GM18505 (cell line): ENCODE results near the gene RAC3.

Source experiments
- ATAC-seq: cut with Tn5 transposase; IDR thresholded peaks from one replicate; pipeline ENCODE4 v1.9.1; 2021; ENCODE audit not compliant: unreplicated experiment
- POLR2A ChIP-seq: IDR thresholded peaks from 4 replicates; pipeline ENCODE4 v1.6.1; 2011; ENCODE audit warnings: borderline replicate concordance; ENCODE audit not compliant: insufficient read depth, insufficient read length; ENCODE audit errors: extremely low read depth

RAC3 gene

GRCh38 chr17:82031303-82031884, at the start of gene RAC3:
Gene RAC3 (plus strand): TSS chr17:82031678. CDS start chr17:82031762, 84 bp downstream.
- no peak for ATAC-seq

GRCh38 chr17:81983011-81983638, 48.4 kb upstream of the RAC3 start:
- TF ChIP-seq POLR2A, result no peak
- no peak for ATAC-seq

More at GRCh38 chr17:82031303-82031884, at the start of gene RAC3:
- no peak for TF ChIP-seq POLR2A

GRCh38 chr17:81983639-81984373, 47.7 kb upstream of the RAC3 start:
- ATAC-seq, result no peak
- no peak for TF ChIP-seq POLR2A

- TF ChIP-seq POLR2A, result no peak
- no peak for ATAC-seq
Measured at GRCh38 chr17:81984773-81985410, 46.6 kb upstream of the RAC3 start.

- ATAC-seq, result no peak
Measured at GRCh38 chr17:81986606-81987005, 44.9 kb upstream of the RAC3 start.

GRCh38 chr17:81987161-81987770, 44.2 kb upstream of the RAC3 start:
- TF ChIP-seq POLR2A, result no peak
- no peak for ATAC-seq

More at GRCh38 chr17:81986606-81987005, 44.9 kb upstream of the RAC3 start:
- TF ChIP-seq POLR2A, result no peak

- TF ChIP-seq POLR2A, result no peak
- ATAC-seq, result no peak
Measured at GRCh38 chr17:81990836-81991683, 40.4 kb upstream of the RAC3 start.

GRCh38 chr17:81991684-81992305, 39.7 kb upstream of the RAC3 start:
- TF ChIP-seq POLR2A, result no peak
- no peak for ATAC-seq

GRCh38 chr17:81992306-81993102, 39.0 kb upstream of the RAC3 start:
- ATAC-seq, result no peak
- TF ChIP-seq POLR2A, result no peak

GRCh38 chr17:81993729-81994592, 37.5 kb upstream of the RAC3 start:
- TF ChIP-seq POLR2A, result no peak

More at GRCh38 chr17:81993729-81994592, 37.5 kb upstream of the RAC3 start:
- no peak for ATAC-seq
